Loucy (cell line): ENCODE results near the gene ACVR1.

Source experiments
- H2AFZ ChIP-seq: fragments of 200-600 bp; sonication (generic); 2 replicates; pipeline ENCODE4 v1.6.0; 2016; ENCODE audit warnings: antibody characterized with exemption, mild to moderate bottlenecking, low read length, moderate library complexity
- H3F3A ChIP-seq: fragments of 200-600 bp; 2 replicates; pipeline ENCODE4 v1.6.0; 2016; ENCODE audit warnings: antibody characterized with exemption, low read depth, mild to moderate bottlenecking
- H3K27me3 ChIP-seq: fragments of 200-600 bp; sonication (generic); 2 replicates; pipeline ENCODE4 v1.6.1; 2014; ENCODE audit warnings: low read length, mild to moderate bottlenecking; ENCODE audit not compliant: insufficient read depth, poor library complexity, severe bottlenecking
- H3K36me3 ChIP-seq: fragments of 200-600 bp; sonication (generic); 2 replicates; pipeline ENCODE4 v1.6.1; 2016; ENCODE audit warnings: low read length; ENCODE audit not compliant: insufficient read depth
- H3K4me1 ChIP-seq: fragments of 200-600 bp; sonication (generic); 2 replicates; pipeline ENCODE4 v1.5.1; 2014; ENCODE audit warnings: low read length, mild to moderate bottlenecking; ENCODE audit not compliant: insufficient read depth, poor library complexity, severe bottlenecking
- H3K4me2 ChIP-seq: fragments of 200-600 bp; sonication (generic); 2 replicates; pipeline ENCODE4 v1.6.0; 2014; ENCODE audit warnings: antibody characterized with exemption, low read length, low read depth, mild to moderate bottlenecking; ENCODE audit not compliant: poor library complexity, severe bottlenecking
- H3K4me3 ChIP-seq: fragments of 200-600 bp; sonication (generic); 2 replicates; pipeline ENCODE4 v1.5.1; 2014; ENCODE audit warnings: low read length, mild to moderate bottlenecking, mixed read lengths; ENCODE audit not compliant: poor library complexity, severe bottlenecking
- H3K79me2 ChIP-seq: fragments of 200-600 bp; sonication (generic); 2 replicates; pipeline ENCODE4 v1.6.1; 2014; ENCODE audit warnings: low read length; ENCODE audit not compliant: insufficient read depth
- H3K9ac ChIP-seq: fragments of 200-600 bp; sonication (generic); 2 replicates; pipeline ENCODE4 v1.6.0; 2014; ENCODE audit warnings: mild to moderate bottlenecking, low read depth, low read length, moderate library complexity; ENCODE audit not compliant: poor library complexity, severe bottlenecking
- H3K9me2 ChIP-seq: fragments of 200-600 bp; sonication (generic); replicated peaks from 2 replicates; pipeline ENCODE4 v1.6.1; 2016; ENCODE audit warnings: low read depth, low read length, mixed read lengths
- H3K9me3 ChIP-seq: fragments of 200-600 bp; sonication (generic); 2 replicates; pipeline ENCODE4 v1.6.1; 2014; ENCODE audit warnings: mild to moderate bottlenecking, antibody characterized with exemption, low read length, low read depth; ENCODE audit not compliant: insufficient read depth
- H4K20me1 ChIP-seq: fragments of 200-600 bp; sonication (generic); 2 replicates; pipeline ENCODE4 v1.6.0; 2014; ENCODE audit warnings: antibody characterized with exemption, low read length, mild to moderate bottlenecking; ENCODE audit not compliant: insufficient read depth, poor library complexity, severe bottlenecking
- EZH2phosphoT487 ChIP-seq: fragments of 200-600 bp; IDR thresholded peaks from 2 replicates; pipeline ENCODE4 v1.6.1; 2018; ENCODE audit warnings: antibody characterized with exemption, mild to moderate bottlenecking, moderate library complexity, borderline replicate concordance
- TF ChIP-seq, protein P1 (sequence below): fragments of 200-600 bp; sonication (generic); conservative IDR thresholded peaks from 2 replicates; pipeline ENCODE4 v1.5.1; 2014; ENCODE audit warnings: mild to moderate bottlenecking, antibody characterized with exemption, low read length

ACVR1 gene

DNA sequence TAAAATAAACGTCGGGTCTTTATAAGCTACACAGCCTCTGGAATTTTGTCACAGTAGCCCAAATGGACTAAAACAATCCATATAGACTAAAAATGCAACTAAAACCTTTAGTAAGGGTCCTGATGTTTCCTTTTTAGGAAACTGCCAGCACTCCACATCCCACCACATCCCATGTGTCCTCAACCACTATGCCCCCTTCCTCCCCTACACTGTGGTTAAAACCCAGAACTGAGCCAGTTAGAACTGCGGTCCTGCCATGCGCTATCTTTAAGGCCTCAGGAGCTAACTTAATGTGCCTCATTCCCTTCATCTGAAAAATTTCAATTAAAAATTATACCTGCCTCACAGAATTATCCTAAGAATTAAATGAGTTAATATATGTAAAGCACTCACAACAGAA lies 41.1 kb downstream of the ACVR1 start:
- H3K4me1 ChIP-seq, result peaks cover 39% of the 10 kb centered on the region
- H3K79me2 ChIP-seq, result no peaks in the 10 kb centered on the region
- H3K4me3 ChIP-seq, result no peak overlapping the region
- no peaks in the 10 kb centered on the region for H4K20me1 ChIP-seq
- no peak overlapping the region for H2AFZ ChIP-seq
- no peaks in the 10 kb centered on the region for H3K36me3 ChIP-seq
- no peaks in the 10 kb centered on the region for H3K9me2 ChIP-seq
- TF ChIP-seq EZH2phosphoT487, result no peak
- TF ChIP-seq, protein P1, sequence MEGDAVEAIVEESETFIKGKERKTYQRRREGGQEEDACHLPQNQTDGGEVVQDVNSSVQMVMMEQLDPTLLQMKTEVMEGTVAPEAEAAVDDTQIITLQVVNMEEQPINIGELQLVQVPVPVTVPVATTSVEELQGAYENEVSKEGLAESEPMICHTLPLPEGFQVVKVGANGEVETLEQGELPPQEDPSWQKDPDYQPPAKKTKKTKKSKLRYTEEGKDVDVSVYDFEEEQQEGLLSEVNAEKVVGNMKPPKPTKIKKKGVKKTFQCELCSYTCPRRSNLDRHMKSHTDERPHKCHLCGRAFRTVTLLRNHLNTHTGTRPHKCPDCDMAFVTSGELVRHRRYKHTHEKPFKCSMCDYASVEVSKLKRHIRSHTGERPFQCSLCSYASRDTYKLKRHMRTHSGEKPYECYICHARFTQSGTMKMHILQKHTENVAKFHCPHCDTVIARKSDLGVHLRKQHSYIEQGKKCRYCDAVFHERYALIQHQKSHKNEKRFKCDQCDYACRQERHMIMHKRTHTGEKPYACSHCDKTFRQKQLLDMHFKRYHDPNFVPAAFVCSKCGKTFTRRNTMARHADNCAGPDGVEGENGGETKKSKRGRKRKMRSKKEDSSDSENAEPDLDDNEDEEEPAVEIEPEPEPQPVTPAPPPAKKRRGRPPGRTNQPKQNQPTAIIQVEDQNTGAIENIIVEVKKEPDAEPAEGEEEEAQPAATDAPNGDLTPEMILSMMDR, result no peak
- H3K27me3 ChIP-seq, result no peaks in the 10 kb centered on the region
- no peak overlapping the region for H3K9ac ChIP-seq
- H3K4me2 ChIP-seq, result no peak overlapping the region
- no peaks in the 10 kb centered on the region for H3K9me3 ChIP-seq
- H3F3A ChIP-seq, result no peaks in the 10 kb centered on the region

DNA sequence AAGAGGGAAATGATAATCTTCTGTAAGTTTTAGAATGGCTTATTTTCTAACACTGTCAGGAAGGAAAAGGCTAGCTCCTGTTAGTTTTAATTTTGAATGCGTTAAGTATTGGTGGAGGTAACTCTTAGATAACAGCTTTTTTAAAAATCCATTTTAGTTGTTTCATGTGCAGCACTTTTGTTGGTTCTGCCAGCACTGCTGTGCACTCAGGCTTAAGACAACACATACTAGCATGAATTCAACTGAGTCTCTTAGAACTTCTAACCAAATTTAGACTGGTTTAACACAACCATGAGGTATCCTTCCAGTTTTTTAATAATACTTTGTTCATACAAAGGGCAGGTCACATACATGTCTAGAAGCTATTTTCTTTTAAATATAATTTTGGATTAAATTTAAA lies 42.4 kb downstream of the ACVR1 start:
- H3K36me3 ChIP-seq, result no peaks in the 10 kb centered on the region
- H3K27me3 ChIP-seq, result no peaks in the 10 kb centered on the region
- no peak overlapping the region for H3K4me2 ChIP-seq
- H3K4me1 ChIP-seq, result peaks cover 33% of the 10 kb centered on the region
- H2AFZ ChIP-seq, result no peak overlapping the region
- no peak for TF ChIP-seq EZH2phosphoT487
- TF ChIP-seq, protein P1, result no peak
- no peaks in the 10 kb centered on the region for H3K9me2 ChIP-seq
- no peak overlapping the region for H3K4me3 ChIP-seq
- H3F3A ChIP-seq, result no peaks in the 10 kb centered on the region
- H4K20me1 ChIP-seq, result no peaks in the 10 kb centered on the region
- H3K9ac ChIP-seq, result no peak overlapping the region
- no peaks in the 10 kb centered on the region for H3K79me2 ChIP-seq
- no peaks in the 10 kb centered on the region for H3K9me3 ChIP-seq

DNA sequence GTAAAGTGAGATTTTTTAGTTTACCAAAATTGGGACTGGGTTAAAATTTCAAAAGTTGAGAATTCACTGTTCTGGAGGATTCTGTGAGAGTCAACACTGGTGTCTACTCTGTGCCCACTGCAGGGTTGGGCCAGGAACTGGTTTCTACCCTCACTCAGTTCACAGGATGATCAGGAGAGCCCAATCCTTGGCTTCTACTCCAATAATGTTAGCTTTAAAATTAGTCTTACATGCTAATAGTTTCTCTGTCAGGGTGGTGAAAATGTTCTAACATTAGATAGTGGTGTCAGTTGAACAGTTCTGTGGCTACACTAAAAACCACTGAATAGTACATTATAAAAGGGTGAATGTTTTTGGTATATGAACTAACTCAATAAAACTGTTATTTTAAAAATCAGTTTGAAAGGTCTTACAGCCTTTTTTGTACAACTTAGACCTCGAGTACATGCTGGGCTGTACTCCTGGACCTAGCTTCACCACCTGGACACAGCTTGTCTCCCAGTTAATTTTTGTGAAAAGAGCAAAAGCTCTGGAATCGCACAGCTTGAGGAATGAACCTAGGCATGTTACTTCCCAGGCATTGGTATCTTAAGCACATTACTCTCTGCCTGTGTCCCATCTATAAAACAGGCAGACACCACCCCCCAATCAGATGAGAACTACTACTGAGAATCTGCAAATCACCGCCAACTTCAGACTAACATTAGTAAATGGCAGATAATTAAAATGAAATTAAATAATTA lies 44.4 kb downstream of the ACVR1 start:
- Histone ChIP-seq H3K4me3 (no peak overlapping the region), H3F3A (no peaks in the 10 kb centered on the region), H3K9me3 (no peaks in the 10 kb centered on the region), H3K79me2 (no peaks in the 10 kb centered on the region), H3K9ac (no peak overlapping the region), H3K36me3 (no peaks in the 10 kb centered on the region), H3K9me2 (no peaks in the 10 kb centered on the region), H3K4me1 (peaks cover 17% of the 10 kb centered on the region), H3K4me2 (no peak overlapping the region), H2AFZ (no peak overlapping the region), H4K20me1 (no peaks in the 10 kb centered on the region), H3K27me3 (no peaks in the 10 kb centered on the region)
- TF ChIP-seq, protein P1, result no peak
- TF ChIP-seq EZH2phosphoT487, result no peak
